ENCODE results near the gene PLPPR2. TPM values are rescaled to one million over a fixed set of nuclear protein-coding genes. Genes with fewer than 3 reads are reported as not detected.
A peak's percentile ranks its signal among the peaks of the same experiment; 100 is the strongest.
"Not testable (repeated sequence)": the region's sequence is repeated elsewhere in the genome, so short reads cannot be mapped to it uniquely, and the experiment has no call there.

Gene PLPPR2
- total RNA-seq, 1 donor from 2014 or later = 72.3 TPM

DNA sequence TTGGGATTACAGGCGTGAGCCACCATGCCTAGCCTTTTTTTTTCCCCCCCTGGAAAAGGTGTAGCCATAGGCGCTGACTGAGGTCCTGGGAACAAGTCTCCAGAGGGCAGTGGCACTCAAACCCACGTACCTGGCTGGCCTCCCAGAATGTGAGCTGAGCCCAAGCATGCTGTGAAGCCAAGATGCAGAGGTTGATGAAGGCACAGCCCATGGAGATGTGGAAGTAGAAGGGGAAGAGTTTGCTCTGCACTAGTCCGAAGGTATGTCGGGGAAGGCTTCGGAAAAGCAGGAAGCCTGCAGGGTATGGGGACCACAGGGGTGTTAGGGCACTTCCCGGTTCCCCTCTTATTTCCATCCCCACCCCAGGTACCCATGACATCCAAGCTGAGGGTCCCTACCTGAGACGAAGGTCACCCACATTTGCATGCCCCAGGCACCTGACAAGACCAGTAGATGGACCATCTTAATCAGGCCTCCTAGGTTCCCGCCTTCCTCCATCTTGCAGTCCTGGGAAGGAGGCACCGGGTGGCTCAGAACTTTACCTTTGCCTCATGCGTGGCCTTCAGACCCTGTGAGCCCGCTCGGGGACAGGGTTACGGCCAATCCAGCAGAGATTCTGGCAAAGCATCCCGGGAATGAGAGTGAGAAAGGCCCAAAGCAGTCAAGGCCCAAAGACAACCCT, 10.0 kb upstream of the PLPPR2 start:
- Mint-ChIP-seq H3K27me3 (ENCODE audit: low read depth) (no peaks in the 10 kb centered on the region), H3K4me3 (ENCODE audit: unreplicated experiment) (peak overlapping the region; percentile 92), H3K36me3 (ENCODE audit: low read depth) (peaks cover 5% of the 10 kb centered on the region), H3K9me3 (ENCODE audit: low read depth) (peaks cover 8% of the 10 kb centered on the region), H3K4me1 (ENCODE audit: low read depth) (peaks cover 30% of the 10 kb centered on the region), H3K27ac (ENCODE audit: unreplicated experiment) (peak overlapping the region; percentile 98)
- TF ChIP-seq, protein P1, sequence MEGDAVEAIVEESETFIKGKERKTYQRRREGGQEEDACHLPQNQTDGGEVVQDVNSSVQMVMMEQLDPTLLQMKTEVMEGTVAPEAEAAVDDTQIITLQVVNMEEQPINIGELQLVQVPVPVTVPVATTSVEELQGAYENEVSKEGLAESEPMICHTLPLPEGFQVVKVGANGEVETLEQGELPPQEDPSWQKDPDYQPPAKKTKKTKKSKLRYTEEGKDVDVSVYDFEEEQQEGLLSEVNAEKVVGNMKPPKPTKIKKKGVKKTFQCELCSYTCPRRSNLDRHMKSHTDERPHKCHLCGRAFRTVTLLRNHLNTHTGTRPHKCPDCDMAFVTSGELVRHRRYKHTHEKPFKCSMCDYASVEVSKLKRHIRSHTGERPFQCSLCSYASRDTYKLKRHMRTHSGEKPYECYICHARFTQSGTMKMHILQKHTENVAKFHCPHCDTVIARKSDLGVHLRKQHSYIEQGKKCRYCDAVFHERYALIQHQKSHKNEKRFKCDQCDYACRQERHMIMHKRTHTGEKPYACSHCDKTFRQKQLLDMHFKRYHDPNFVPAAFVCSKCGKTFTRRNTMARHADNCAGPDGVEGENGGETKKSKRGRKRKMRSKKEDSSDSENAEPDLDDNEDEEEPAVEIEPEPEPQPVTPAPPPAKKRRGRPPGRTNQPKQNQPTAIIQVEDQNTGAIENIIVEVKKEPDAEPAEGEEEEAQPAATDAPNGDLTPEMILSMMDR (IDR thresholded peaks at IDR 0.05) = no peak
- DNase-seq (ENCODE audit: low spot score) = no peak

DNA sequence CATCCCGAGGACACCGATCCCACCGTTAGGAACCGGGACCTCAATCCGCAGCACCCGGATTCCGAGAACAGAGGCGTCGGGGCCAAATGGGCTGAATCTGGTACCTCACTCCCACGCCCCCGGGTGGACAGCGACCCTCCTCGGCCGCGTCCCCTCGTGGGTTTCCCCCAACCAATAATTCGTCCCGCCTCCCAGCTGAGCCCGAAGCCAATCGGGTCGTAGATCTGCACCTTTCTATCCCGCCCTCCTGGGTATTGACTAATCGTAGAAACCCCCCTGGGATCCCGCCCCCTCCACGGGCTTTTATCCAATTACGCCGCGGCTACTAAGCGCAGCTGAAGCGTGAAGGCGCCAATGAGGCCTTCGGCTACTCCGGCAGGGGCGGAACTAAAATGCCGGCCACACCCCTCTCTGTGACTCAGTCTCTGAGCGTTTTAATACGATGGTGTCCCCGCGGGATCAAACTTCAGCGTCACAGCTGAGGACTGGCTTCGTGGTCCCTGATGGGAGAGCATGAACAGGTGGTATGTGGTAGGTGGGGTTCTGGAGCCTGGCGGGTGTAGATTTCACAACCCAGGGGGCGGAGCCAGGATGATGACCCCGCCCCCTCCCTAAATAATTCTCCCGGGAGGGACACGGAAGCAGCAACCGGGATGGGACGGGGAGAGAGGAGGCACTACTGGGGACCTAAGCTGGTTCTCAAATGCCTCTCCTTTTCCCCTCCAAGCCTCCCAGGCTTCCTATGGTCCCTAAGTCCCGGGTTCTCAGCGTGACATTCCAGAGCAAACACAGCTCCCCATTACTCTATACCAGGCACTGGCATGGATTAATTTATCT, 8.9 kb upstream of the PLPPR2 start, which contains the start of the genes CCDC159 and TMEM205:
TSS of gene CCDC159 (plus strand) at position 416 of the 837 bp plus-strand sequence. CDS start at position 504, 88 bp downstream.
TSS of gene TMEM205 (minus strand) at position 165 of the 837 bp plus-strand sequence. CDS start 649 bp downstream, outside the sequence.
- H3K4me1 Mint-ChIP-seq (ENCODE audit: low read depth) = peaks cover 30% of the 10 kb centered on the region
- peak within 1 kb of the TSS; percentile 98 for H3K27ac Mint-ChIP-seq (ENCODE audit: unreplicated experiment)
- H3K27me3 Mint-ChIP-seq (ENCODE audit: low read depth) = no peaks in the 10 kb centered on the region
- H3K9me3 Mint-ChIP-seq (ENCODE audit: low read depth) = peaks cover 8% of the 10 kb centered on the region
- DNase-seq (ENCODE audit: low spot score) = peak; percentile 98
- H3K4me3 Mint-ChIP-seq (ENCODE audit: unreplicated experiment) = peak within 1 kb of the TSS; percentile 92
- TF ChIP-seq, protein P1 (IDR thresholded peaks at IDR 0.05) = peak; percentile 29
- peaks cover 5% of the 10 kb centered on the region for H3K36me3 Mint-ChIP-seq (ENCODE audit: low read depth)

DNA sequence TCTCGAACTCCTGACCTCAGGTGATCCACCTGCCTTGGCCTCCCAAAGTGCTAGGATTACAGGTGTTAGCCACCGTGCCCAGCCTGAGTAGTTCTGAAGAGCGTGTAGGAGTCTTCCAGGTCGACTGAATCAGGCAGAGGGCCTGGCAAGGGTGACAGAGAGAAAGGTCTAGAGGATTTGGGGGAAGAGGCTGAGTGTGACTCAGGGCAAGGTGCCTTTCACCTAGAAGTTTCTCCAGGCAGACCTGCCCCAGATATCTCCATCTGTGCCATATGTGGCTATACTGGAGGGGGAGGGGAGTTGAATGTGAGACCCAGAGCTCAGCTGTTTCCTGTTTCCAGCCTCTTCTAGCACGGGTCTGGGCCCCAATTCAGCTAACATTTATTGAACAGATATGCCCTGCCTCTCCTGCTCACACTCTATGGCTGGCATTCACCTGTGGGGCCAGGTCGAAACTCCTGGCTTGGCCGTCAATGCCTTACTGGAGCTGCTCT, 7.6 kb upstream of the PLPPR2 start:
- peak overlapping the region; percentile 54 for H3K27ac Mint-ChIP-seq (ENCODE audit: unreplicated experiment)
- peaks cover 5% of the 10 kb centered on the region for H3K36me3 Mint-ChIP-seq (ENCODE audit: low read depth)
- TF ChIP-seq, protein P1 (IDR thresholded peaks at IDR 0.05) = no peak
- no peaks in the 10 kb centered on the region for H3K27me3 Mint-ChIP-seq (ENCODE audit: low read depth)
- peaks cover 30% of the 10 kb centered on the region for H3K4me1 Mint-ChIP-seq (ENCODE audit: low read depth)
- H3K4me3 Mint-ChIP-seq (ENCODE audit: unreplicated experiment) = peak overlapping the region; percentile 25
- no peak for DNase-seq (ENCODE audit: low spot score)
- peaks cover 8% of the 10 kb centered on the region for H3K9me3 Mint-ChIP-seq (ENCODE audit: low read depth)

DNA sequence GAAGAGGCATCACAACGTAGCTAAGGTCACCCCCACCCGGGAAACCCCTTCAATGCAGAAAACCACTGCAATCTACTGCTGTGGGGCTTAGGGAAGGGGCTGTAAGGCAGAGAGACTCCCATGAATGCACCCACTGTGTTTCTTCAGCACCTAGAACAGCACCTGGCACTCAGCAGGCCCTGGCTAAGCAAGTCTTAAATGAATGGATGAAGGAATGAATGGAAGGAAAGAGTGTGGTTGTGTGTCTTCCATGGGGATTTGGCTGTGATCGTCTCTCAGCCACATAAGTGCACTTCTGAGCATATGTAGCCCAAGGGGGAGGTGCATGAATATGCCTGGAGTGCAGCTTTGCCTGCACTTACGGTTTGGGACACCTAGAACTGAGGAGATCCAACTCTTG, 6.1 kb upstream of the PLPPR2 start:
- peaks cover 5% of the 10 kb centered on the region for H3K36me3 Mint-ChIP-seq (ENCODE audit: low read depth)
- DNase-seq (ENCODE audit: low spot score) = no peak
- peaks cover 8% of the 10 kb centered on the region for H3K9me3 Mint-ChIP-seq (ENCODE audit: low read depth)
- TF ChIP-seq, protein P1 (IDR thresholded peaks at IDR 0.05) = no peak
- H3K4me1 Mint-ChIP-seq (ENCODE audit: low read depth) = peaks cover 28% of the 10 kb centered on the region
- H3K27me3 Mint-ChIP-seq (ENCODE audit: low read depth) = no peaks in the 10 kb centered on the region
- no peak overlapping the region for H3K4me3 Mint-ChIP-seq (ENCODE audit: unreplicated experiment)
- no peak overlapping the region for H3K27ac Mint-ChIP-seq (ENCODE audit: unreplicated experiment)

DNA sequence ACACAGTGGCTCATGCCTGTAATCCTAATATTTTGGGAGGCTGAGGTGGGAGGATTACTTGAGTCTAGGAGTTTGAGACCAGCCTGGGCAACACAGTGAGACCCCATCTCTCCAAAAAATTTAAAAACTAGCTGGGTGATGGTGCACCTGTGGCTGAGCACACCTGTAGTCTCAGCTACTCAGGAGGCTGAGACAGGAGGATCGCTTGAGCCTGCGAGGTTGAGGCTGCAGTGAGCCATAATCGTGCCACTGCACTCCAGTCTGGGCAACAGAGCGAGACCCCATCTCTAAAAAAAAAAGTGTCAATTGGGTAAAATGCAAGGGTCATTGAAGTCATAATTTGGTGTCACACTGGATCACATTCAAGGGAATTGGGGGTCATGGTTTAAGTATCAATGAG, 1.1 kb upstream of the PLPPR2 start:
- not testable (repeated sequence) for H3K27ac Mint-ChIP-seq (ENCODE audit: unreplicated experiment); H3K27me3 Mint-ChIP-seq (ENCODE audit: low read depth); H3K9me3 Mint-ChIP-seq (ENCODE audit: low read depth); H3K4me3 Mint-ChIP-seq (ENCODE audit: unreplicated experiment); DNase-seq (ENCODE audit: low spot score)
- H3K4me1 Mint-ChIP-seq (ENCODE audit: low read depth) = peaks cover 18% of the 10 kb centered on the region
- peaks cover 14% of the 10 kb centered on the region for H3K36me3 Mint-ChIP-seq (ENCODE audit: low read depth)
